MM.1S (cell line): ENCODE results near the gene SPC24.

ENCODE experiments used
- DNase-seq: peaks from one replicate; pipeline ENCODE4 v3.0.0-alpha.2; 2015
- H2AFZ ChIP-seq: fragments of 300-600 bp; sonication (generic); 2 replicates; pipeline ENCODE4 v1.6.0; 2016; ENCODE audit warnings: antibody characterized with exemption, low read length
- H3F3A ChIP-seq: fragments of 300-600 bp; sonication (generic); 2 replicates; pipeline ENCODE4 v1.6.1; 2016; ENCODE audit warnings: mild to moderate bottlenecking, antibody characterized with exemption, low read length, moderate library complexity, mixed read lengths; ENCODE audit not compliant: insufficient read depth
- H3K27ac ChIP-seq: fragments of 300-600 bp; sonication (generic); 2 replicates; pipeline ENCODE4 v1.5.1; 2016; ENCODE audit warnings: mild to moderate bottlenecking, low read length
- H3K27me3 ChIP-seq: fragments of 300-600 bp; sonication (generic); replicated peaks from 2 replicates; pipeline ENCODE4 v1.6.0; 2016; ENCODE audit warnings: low read length; ENCODE audit not compliant: insufficient read depth
- H3K36me3 ChIP-seq: fragments of 300-600 bp; sonication (generic); replicated peaks from 2 replicates; pipeline ENCODE4 v1.6.1; 2016; ENCODE audit warnings: mild to moderate bottlenecking, low read length, mixed read lengths; ENCODE audit not compliant: insufficient read depth
- H3K4me1 ChIP-seq: fragments of 300-600 bp; sonication (generic); 2 replicates; pipeline ENCODE4 v1.6.1; 2016; ENCODE audit warnings: low read length, mixed read lengths
- H3K4me2 ChIP-seq: fragments of 300-600 bp; sonication (generic); 2 replicates; pipeline ENCODE4 v1.6.0; 2016; ENCODE audit warnings: low read depth, low read length
- H3K4me3 ChIP-seq: fragments of 300-600 bp; sonication (generic); 2 replicates; pipeline ENCODE4 v1.5.1; 2016; ENCODE audit warnings: low read length, mixed read lengths
- H3K79me2 ChIP-seq: fragments of 300-600 bp; sonication (generic); 2 replicates; pipeline ENCODE4 v1.6.1; 2016; ENCODE audit warnings: mixed run types, low read length, mixed read lengths
- H3K9ac ChIP-seq: fragments of 300-600 bp; sonication (generic); 2 replicates; pipeline ENCODE4 v1.6.1; 2016; ENCODE audit warnings: low read length, mixed read lengths
- H3K9me2 ChIP-seq: fragments of 300-600 bp; sonication (generic); replicated peaks from 2 replicates; pipeline ENCODE4 v1.6.1; 2016; ENCODE audit warnings: mild to moderate bottlenecking, low read length, mixed read lengths; ENCODE audit not compliant: insufficient read depth
- H3K9me3 ChIP-seq: fragments of 300-600 bp; sonication (generic); replicated peaks from 2 replicates; pipeline ENCODE4 v1.6.1; 2016; ENCODE audit warnings: mild to moderate bottlenecking, low read length, mixed read lengths; ENCODE audit not compliant: insufficient read depth
- H4K20me1 ChIP-seq: fragments of 300-600 bp; sonication (generic); 2 replicates; pipeline ENCODE4 v1.6.1; 2016; ENCODE audit warnings: mild to moderate bottlenecking, low read length, moderate library complexity, mixed read lengths; ENCODE audit not compliant: insufficient read depth
- EZH2 ChIP-seq: fragments of 300-600 bp; sonication (generic); optimal IDR thresholded peaks from 2 replicates; pipeline ENCODE3; 2017; ENCODE audit warnings: low read depth, mild to moderate bottlenecking, antibody characterized with exemption, low read length, mixed read lengths
- EZH2phosphoT487 ChIP-seq: fragments of 300-600 bp; sonication (generic); IDR thresholded peaks from 2 replicates; pipeline ENCODE4 v1.6.1; 2018; ENCODE audit warnings: antibody characterized with exemption, low read length
- TF ChIP-seq, protein P1 (sequence below): fragments of 300-600 bp; sonication (generic); IDR thresholded peaks from 2 replicates; pipeline ENCODE4 v1.5.1; 2016; ENCODE audit warnings: antibody characterized with exemption, low read length, mixed read lengths

The SPC24 gene

GRCh38 chr19:11168568-11168967 lies 13.0 kb upstream of the SPC24 start:
- no peak for DNase-seq
- Histone ChIP-seq H3K36me3 (no peaks in the 10 kb centered on the region), H2AFZ (no peak overlapping the region), H3K27me3 (no peaks in the 10 kb centered on the region), H3K4me2 (no peak overlapping the region), H3K27ac (no peak overlapping the region), H3K4me3 (no peak overlapping the region), H4K20me1 (no peaks in the 10 kb centered on the region), H3K79me2 (no peaks in the 10 kb centered on the region), H3K9ac (no peak overlapping the region), H3F3A (no peaks in the 10 kb centered on the region), H3K4me1 (no peaks in the 10 kb centered on the region), H3K9me2 (no peaks in the 10 kb centered on the region), H3K9me3 (no peaks in the 10 kb centered on the region)
- TF ChIP-seq, protein P1, sequence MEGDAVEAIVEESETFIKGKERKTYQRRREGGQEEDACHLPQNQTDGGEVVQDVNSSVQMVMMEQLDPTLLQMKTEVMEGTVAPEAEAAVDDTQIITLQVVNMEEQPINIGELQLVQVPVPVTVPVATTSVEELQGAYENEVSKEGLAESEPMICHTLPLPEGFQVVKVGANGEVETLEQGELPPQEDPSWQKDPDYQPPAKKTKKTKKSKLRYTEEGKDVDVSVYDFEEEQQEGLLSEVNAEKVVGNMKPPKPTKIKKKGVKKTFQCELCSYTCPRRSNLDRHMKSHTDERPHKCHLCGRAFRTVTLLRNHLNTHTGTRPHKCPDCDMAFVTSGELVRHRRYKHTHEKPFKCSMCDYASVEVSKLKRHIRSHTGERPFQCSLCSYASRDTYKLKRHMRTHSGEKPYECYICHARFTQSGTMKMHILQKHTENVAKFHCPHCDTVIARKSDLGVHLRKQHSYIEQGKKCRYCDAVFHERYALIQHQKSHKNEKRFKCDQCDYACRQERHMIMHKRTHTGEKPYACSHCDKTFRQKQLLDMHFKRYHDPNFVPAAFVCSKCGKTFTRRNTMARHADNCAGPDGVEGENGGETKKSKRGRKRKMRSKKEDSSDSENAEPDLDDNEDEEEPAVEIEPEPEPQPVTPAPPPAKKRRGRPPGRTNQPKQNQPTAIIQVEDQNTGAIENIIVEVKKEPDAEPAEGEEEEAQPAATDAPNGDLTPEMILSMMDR, result no peak
- TF ChIP-seq EZH2 (no peak), EZH2phosphoT487 (no peak)

DNA sequence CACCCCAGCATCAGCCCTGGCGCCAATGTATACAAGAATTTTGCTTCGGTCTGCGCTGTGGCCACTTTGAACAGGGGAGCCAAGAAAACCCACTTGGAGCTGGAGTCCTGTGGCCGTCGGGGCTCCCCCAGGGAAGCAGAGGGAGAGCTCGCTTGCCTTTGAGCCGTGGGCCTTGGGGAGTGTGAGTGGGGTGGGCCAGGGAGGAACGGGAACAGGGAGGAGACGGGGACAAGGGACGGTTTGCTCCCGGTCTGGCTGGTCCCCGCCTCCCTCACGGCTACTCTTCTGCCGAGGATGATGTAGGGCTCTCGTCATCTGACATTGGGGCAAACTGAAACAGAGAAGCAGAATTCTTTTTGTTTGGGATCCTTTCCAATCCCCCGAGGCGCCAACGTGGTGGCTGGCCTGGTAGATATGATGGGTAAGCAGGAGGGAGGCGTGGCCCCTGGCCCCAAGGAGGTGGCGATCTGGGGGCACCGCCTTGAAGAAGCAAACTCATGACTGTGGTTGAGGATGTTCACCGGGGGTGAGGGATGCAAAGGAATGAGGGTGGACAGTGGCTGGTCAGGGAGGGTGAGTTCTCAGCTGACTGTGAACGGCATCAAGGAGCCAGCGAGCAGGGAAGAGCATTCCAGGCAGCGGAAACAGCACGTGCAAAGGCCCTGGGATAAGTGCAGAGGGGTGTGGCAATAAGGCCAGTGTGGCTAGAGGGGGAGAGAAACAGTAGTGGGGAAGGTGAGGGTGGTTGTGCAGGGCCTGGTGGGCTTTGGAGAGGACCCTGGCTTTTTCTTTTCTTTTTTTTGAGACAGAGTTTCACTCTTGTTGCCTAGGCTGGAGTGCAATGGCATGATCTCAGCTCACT lies 10.9 kb upstream of the SPC24 start:
- H3K36me3 ChIP-seq, result no peaks in the 10 kb centered on the region

GRCh38 chr19:11165486-11166030 lies 10.0 kb upstream of the SPC24 start:
- Histone ChIP-seq H2AFZ (no peak overlapping the region), H3K9ac (no peak overlapping the region), H3K9me3 (no peaks in the 10 kb centered on the region), H3F3A (no peaks in the 10 kb centered on the region), H4K20me1 (no peaks in the 10 kb centered on the region), H3K4me2 (no peak overlapping the region), H3K27me3 (no peaks in the 10 kb centered on the region), H3K9me2 (no peaks in the 10 kb centered on the region), H3K36me3 (no peaks in the 10 kb centered on the region), H3K27ac (no peak overlapping the region), H3K79me2 (no peaks in the 10 kb centered on the region), H3K4me1 (no peaks in the 10 kb centered on the region), H3K4me3 (no peak overlapping the region)
- no peak for DNase-seq
- TF ChIP-seq, protein P1, result no peak
- TF ChIP-seq EZH2phosphoT487, result no peak
- no peak for TF ChIP-seq EZH2

More for the DNA sequence above, 10.9 kb upstream of the SPC24 start:
- H3K4me3 ChIP-seq, result no peak overlapping the region
- TF ChIP-seq EZH2, result no peak
- no peak for TF ChIP-seq EZH2phosphoT487
- TF ChIP-seq, protein P1, result no peak
- H2AFZ ChIP-seq, result no peak overlapping the region
- no peak for DNase-seq
- H3K9me2 ChIP-seq, result no peaks in the 10 kb centered on the region
- no peak overlapping the region for H3K4me2 ChIP-seq
- no peaks in the 10 kb centered on the region for H3F3A ChIP-seq
- H3K4me1 ChIP-seq, result no peaks in the 10 kb centered on the region
- no peak overlapping the region for H3K27ac ChIP-seq
- no peaks in the 10 kb centered on the region for H4K20me1 ChIP-seq
- H3K9me3 ChIP-seq, result no peaks in the 10 kb centered on the region
- no peak overlapping the region for H3K9ac ChIP-seq
- H3K27me3 ChIP-seq, result no peaks in the 10 kb centered on the region
- no peaks in the 10 kb centered on the region for H3K79me2 ChIP-seq
